Neural progenitor cell (in vitro differentiated cells): ENCODE measurements around the gene CPLX1.

Experiments used
- CTCF ChIP-seq: fragments of 200-600 bp; sonication (generic); IDR thresholded peaks from 2 replicates; pipeline ENCODE4 v1.5.1; 2017; ENCODE audit warnings: antibody characterized with exemption, mild to moderate bottlenecking
- EZH2 ChIP-seq: fragments of 200-600 bp; sonication (generic); IDR thresholded peaks from 2 replicates; pipeline ENCODE4 v1.6.1; 2017; ENCODE audit warnings: antibody characterized with exemption, mild to moderate bottlenecking, moderate library complexity
- EZH2phosphoT487 ChIP-seq: fragments of 200-600 bp; sonication (generic); IDR thresholded peaks from 2 replicates; pipeline ENCODE4 v1.6.1; 2017; ENCODE audit warnings: antibody characterized with exemption

- TF ChIP-seq CTCF (no peak), EZH2 (no peak), EZH2phosphoT487 (no peak)
Observed at GRCh38 chr4:866761-867390, 40.9 kb upstream of the CPLX1 start.
